ENCODE results near the gene KCTD11.
"Not testable (repeated sequence)": the region's sequence is repeated elsewhere in the genome, so short reads cannot be mapped to it uniquely, and the experiment has no call there.

KCTD11 gene

DNA sequence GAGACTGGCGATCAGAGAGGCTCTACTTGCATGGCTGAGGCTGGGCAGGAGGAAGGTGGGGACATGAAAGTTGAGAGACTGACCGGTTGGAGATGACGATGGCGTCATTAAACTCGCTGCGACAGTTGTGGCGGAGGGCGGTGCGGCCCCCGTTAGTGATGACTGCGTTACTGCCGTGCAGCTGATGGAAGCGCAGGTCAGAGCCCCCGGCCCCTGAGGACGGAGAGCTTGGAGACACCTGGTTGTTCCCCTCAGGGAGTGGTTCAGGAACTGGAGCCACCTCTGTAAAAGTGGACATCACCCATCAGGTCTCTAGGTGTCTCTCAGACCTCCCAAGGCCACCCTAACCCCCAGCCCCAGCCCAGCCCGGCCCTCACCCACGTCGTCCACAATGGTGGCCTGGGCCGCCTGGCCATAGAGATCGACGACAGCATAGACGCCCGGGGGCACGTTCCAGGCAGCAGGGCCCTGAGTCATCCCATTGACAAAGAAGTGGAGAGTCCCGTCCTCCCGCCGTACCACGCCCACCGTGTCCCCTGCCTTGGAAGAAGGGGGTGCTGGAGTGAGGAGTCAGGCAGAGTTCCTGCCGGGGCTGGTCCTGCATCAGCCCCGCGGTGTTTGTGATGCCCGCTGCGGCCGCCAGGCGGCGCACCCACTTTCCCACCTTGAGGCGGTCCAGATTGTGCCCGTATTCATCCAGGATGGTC is 28.1 kb upstream of the KCTD11 start:
- peak; percentile 91 for DNase-seq

GRCh38 chr17:7324438-7324779 is 27.6 kb upstream of the KCTD11 start:
- no peak for DNase-seq

- no peak for DNase-seq
Measured at GRCh38 chr17:7325031-7325528, 26.9 kb upstream of the KCTD11 start.

GRCh38 chr17:7326186-7326585 is 25.8 kb upstream of the KCTD11 start:
- DNase-seq, result no peak

- DNase-seq, result no peak
Measured at GRCh38 chr17:7327056-7327455, 24.9 kb upstream of the KCTD11 start.

DNA sequence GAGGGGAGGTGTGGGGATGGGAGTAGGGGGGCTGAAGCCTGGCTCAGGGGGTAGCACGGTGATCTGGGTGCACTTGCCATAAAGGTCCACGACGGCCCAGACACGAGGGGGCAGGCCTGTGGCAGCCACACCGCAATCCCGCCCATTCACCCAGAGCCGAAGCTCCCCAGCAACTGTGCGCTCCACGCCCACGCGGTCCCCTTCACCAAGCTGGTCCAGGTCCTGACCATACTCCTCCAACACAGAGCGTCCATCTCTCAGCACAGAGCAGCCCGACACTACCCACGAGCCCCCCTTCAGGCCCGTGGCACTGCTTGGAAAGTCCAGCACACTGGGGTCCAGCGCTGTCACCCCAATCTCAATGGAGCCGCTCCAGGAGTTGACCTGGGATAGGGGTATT is 24.5 kb upstream of the KCTD11 start:
- DNase-seq, result no peak

GRCh38 chr17:7328009-7328408 is 24.0 kb upstream of the KCTD11 start:
- DNase-seq, result no peak

- DNase-seq, result no peak
Measured at GRCh38 chr17:7328840-7329373, 23.1 kb upstream of the KCTD11 start, which contains the start of gene NEURL4. Gene NEURL4, minus strand, starts transcription at chr17:7329335. Its CDS starts 23 bp downstream, at chr17:7329312.

DNA sequence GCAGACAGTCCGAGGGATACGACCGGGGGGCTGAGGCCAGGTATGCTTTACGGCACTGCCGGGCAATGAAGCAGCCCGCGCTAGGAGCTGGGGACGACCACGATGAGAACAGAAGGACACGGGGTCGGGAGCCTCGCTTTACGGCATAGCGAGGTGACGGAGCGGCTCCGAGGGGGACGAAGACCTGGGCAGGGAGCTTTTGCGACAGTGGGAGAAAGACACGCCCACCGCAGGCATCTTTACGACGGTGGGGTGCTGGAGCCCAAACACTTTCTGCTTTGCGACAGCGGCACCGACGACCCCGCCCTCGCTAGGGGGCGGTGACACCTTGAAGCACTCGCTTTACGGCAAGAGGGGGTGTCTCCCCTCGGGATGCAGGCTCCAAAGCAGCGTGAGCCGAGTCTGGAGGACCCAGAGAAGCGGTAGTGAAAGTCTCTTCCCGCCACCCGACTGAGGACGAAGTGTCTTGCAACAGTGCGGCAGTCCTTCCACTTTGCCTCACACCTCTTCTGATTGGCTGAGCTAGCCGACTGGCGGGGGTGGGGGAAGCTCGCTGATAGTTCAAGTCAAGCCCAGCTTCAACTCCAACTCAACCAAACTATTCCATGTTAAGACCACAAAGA is 22.5 kb upstream of the KCTD11 start:
- DNase-seq, result peak; percentile 98

- peak; percentile 91 for DNase-seq
Measured at GRCh38 chr17:7329997-7330637, 21.8 kb upstream of the KCTD11 start.

- DNase-seq, result no peak
Measured at GRCh38 chr17:7330638-7331015, 21.3 kb upstream of the KCTD11 start.

GRCh38 chr17:7332111-7332510 is 19.9 kb upstream of the KCTD11 start:
- no peak for DNase-seq

DNA sequence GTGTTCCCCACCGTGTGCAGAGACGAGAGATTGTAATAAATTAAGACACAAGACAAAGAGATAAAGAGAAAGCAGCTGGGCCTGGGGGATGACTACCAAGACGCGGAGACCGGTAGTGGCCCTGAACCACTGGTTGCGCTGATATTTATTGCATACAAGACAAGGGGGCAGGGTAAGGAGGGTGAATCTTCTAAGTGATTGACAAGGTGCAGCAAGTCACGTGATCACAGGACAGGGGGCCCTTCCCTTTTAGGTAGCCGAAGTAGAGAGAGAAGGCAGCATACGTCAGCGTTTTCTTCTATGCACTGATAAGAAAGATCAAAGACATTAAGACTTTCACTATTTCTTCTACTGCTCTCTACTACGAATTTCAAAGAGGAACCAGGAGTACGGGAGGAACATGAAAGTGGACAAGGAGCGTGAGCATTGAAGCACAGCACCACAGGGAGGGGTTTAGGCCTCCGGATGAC is 19.3 kb upstream of the KCTD11 start:
- peak; percentile 78 for DNase-seq

DNA sequence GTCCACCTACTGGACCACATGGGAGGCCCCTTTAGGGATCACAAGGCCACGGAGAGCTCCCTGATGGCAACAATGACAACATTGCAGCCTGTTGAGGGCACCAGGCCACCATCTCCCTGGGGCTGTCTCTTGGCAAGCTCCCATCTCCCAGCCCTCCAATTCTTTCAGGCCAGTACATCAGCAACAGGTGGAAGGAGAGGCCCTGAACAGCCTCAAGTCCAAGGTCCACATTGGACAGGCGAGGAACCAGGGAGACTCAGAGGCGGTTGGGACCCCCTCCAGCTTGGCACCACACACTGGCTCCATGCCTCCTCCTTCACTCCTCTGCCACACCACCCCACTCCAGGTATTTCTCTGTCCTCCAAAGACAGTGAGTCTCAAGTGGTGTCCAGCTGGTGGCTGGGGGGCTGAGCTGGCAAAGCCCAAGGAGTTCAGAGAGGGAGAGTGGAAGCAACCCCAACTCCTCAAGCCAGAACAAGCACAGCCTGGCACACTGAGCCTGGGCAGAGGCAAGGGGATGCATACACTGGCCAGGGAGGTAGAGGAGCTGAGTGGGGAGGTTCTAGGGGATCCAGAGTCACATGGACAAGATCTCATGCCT is 16.9 kb upstream of the KCTD11 start:
- no peak for DNase-seq

GRCh38 chr17:7335765-7336164 is 16.2 kb upstream of the KCTD11 start:
- DNase-seq, result not testable (repeated sequence)

- peak; percentile 94 for DNase-seq
Measured at GRCh38 chr17:7336240-7337175, 15.5 kb upstream of the KCTD11 start, which contains the start of gene ACAP1. Gene ACAP1, plus strand, starts transcription at chr17:7336529. Its CDS starts 206 bp downstream, at chr17:7336735.

GRCh38 chr17:7337600-7337999 is 14.4 kb upstream of the KCTD11 start:
- DNase-seq, result not testable (repeated sequence)

GRCh38 chr17:7340179-7340578 is 11.8 kb upstream of the KCTD11 start:
- DNase-seq, result no peak

- no peak for DNase-seq
Measured at GRCh38 chr17:7341842-7342241, 10.1 kb upstream of the KCTD11 start.

- no peak for DNase-seq
Measured at GRCh38 chr17:7343250-7343649, 8.7 kb upstream of the KCTD11 start.

DNA sequence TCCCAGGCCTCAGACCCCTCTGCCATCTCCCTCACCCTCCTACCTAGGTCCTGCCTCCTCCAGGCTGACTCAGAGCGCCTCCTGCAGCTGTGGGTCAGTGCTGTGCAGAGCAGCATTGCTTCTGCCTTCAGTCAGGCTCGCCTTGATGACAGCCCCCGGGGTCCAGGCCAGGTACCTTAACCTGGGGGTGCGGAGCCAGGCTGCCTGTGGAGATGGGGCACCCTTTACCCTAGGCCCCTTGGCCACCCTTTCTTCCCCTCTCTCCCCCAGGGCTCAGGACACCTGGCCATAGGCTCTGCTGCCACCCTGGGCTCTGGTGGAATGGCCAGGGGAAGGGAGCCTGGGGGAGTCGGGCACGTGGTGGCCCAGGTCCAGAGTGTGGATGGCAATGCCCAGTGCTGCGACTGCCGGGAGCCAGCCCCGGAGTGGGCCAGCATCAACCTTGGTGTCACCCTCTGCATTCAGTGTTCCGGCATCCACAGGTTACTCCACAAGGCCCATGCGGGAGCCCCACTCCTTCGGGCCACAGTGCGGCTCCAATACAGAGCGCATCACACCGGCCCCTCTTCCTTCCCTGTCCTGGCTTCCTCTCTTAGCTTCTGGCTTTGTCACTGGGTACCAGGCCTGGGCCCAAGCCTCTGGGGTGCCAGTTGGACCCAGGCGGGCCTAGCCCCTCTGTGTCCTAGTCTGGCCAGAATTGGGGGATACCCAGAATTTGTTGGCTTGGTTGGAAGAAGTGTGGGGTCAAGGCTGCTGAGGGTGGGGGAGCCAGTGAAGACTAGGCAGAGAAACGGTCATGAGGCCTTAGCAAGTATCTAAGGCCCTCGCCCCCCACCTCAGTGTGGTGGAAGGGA is 5.0 kb upstream of the KCTD11 start:
- no peak for DNase-seq

All from activated effector memory CD4-positive, alpha-beta T cell treated with anti-CD3 and anti-CD28 coated beads, Interleukin-2, amount 50 U/mL, for 16 hours (primary cell).